H54 (cell line): Measurements from ENCODE around the gene TRMT61B.

Experiments used
- DNase-seq: peaks from one replicate; pipeline ENCODE4 v3.0.0; 2011; ENCODE audit warnings: low spot score, mixed read lengths; ENCODE audit not compliant: insufficient read length
- FAIRE-seq: peaks from 3 replicates; lab custom pipeline; 2011; peaks lifted over from hg19 to GRCh38; lab: Jason Lieb, UNC
- POLR2A ChIP-seq: IDR thresholded peaks from 2 replicates; pipeline ENCODE4 v1.6.1; 2011; ENCODE audit warnings: low read depth, mild to moderate bottlenecking, low read length

The TRMT61B gene

GRCh38 chr2:28824870-28825269 lies 45.2 kb downstream of the TRMT61B start:
- no peak for DNase-seq
- TF ChIP-seq POLR2A = no peak
- no peak for FAIRE-seq

DNA sequence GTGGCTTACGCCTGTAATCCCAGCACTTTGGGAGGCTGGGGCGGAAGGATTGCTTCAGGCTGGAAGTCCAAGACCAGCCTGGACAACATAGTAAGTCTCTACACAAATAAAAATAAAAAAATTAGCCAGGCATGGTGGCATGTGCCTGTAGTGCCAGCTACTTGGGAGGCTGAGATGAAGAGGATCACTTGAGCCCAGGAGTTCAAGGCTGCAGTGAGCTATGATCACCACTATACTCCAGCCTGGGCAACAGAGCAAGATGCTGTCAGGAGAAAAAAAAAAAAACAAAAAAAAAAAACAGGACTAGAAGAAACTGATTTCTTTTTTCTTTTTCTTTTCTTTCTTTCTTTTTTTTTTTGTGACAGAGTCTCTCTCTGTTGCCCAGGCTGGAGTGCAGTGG lies 45.9 kb downstream of the TRMT61B start:
- no peak for DNase-seq
- FAIRE-seq = no peak
- TF ChIP-seq POLR2A = no peak

- no peak for TF ChIP-seq POLR2A
- no peak for FAIRE-seq
Observed at GRCh38 chr2:28822036-28822435, 48.1 kb downstream of the TRMT61B start.

GRCh38 chr2:28821295-28821958 lies 48.7 kb downstream of the TRMT61B start:
- FAIRE-seq = peak; percentile 90
- no peak for TF ChIP-seq POLR2A
- no peak for DNase-seq

More at GRCh38 chr2:28822036-28822435, 48.1 kb downstream of the TRMT61B start:
- no peak for DNase-seq

DNA sequence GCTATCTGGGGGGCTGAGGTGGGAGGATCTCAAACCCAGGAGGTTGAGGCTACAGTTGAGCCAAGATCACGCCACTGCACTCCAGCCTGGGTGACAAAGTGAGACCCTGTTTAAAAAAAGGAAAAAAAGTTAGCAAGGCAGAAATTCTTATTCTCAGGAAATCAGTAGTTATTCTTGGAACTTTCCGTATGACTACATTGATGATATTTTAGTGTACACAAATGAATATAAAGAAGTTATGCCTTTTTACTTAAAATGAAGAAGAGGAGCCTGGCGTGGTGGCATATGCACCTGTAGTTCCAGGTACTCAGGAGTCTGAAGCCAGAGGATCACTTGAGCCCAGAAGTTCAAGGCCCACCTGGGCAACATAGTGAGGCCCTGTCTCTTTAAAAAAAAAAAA lies 52.1 kb downstream of the TRMT61B start:
- no peak for TF ChIP-seq POLR2A
- DNase-seq (no peak), FAIRE-seq (no peak)

GRCh38 chr2:28810384-28811285 lies 59.5 kb downstream of the TRMT61B start, which contains the start of gene SPDYA:
TSS of gene SPDYA (plus strand) at chr2:28810834. CDS start at chr2:28816015, 5,181 bp downstream.
- DNase-seq (no peak), FAIRE-seq (no peak)
- TF ChIP-seq POLR2A = no peak

- no peak for TF ChIP-seq POLR2A
- DNase-seq (no peak), FAIRE-seq (no peak)
Observed at GRCh38 chr2:28809927-28810326, 60.2 kb downstream of the TRMT61B start.

- no peak for TF ChIP-seq POLR2A
- no peak for DNase-seq
- no peak for FAIRE-seq
Observed at GRCh38 chr2:28802975-28803429, 67.1 kb downstream of the TRMT61B start.

- no peak for FAIRE-seq
- no peak for TF ChIP-seq POLR2A
- no peak for DNase-seq
Observed at GRCh38 chr2:28801726-28802125, 68.4 kb downstream of the TRMT61B start.
